GM21367 (cell line): Measurements from ENCODE around the gene EDEM2.
A peak's percentile ranks its signal among the peaks of the same experiment; 100 is the strongest.
"Not testable (repeated sequence)": the region's sequence is repeated elsewhere in the genome, so short reads cannot be mapped to it uniquely, and the experiment has no call there.

Experiments
- ATAC-seq: cut with Tn5 transposase; IDR thresholded peaks from one replicate; pipeline ENCODE4 v1.9.1; 2021; ENCODE audit not compliant: unreplicated experiment

EDEM2 gene

GRCh38 chr20:35171753-35172433 is 24.8 kb upstream of the EDEM2 start, which contains the start of gene PROCR:
Gene PROCR, plus strand, starts transcription at chr20:35172072. Its CDS starts 83 bp downstream, at chr20:35172155.
- no peak for ATAC-seq

- no peak for ATAC-seq
Observed at GRCh38 chr20:35171438-35171752, 24.3 kb upstream of the EDEM2 start.

GRCh38 chr20:35168701-35169409 is 21.7 kb upstream of the EDEM2 start:
- not testable (repeated sequence) for ATAC-seq

GRCh38 chr20:35167787-35168186 is 20.7 kb upstream of the EDEM2 start:
- ATAC-seq, result no peak

GRCh38 chr20:35166242-35166830 is 19.2 kb upstream of the EDEM2 start:
- no peak for ATAC-seq

GRCh38 chr20:35165221-35166185 is 18.4 kb upstream of the EDEM2 start:
- no peak for ATAC-seq

- not testable (repeated sequence) for ATAC-seq
Observed at GRCh38 chr20:35164531-35164930, 17.4 kb upstream of the EDEM2 start.

GRCh38 chr20:35160341-35160740 is 13.2 kb upstream of the EDEM2 start:
- not testable (repeated sequence) for ATAC-seq

GRCh38 chr20:35156978-35157377 is 9.8 kb upstream of the EDEM2 start:
- ATAC-seq, result no peak

- ATAC-seq, result no peak
Observed at GRCh38 chr20:35155936-35156335, 8.8 kb upstream of the EDEM2 start.

- no peak for ATAC-seq
Observed at GRCh38 chr20:35151736-35152135, 4.6 kb upstream of the EDEM2 start.

- ATAC-seq, result no peak
Observed at GRCh38 chr20:35150846-35151579, 3.9 kb upstream of the EDEM2 start.

GRCh38 chr20:35147575-35148071 is 487 bp upstream of the EDEM2 start:
- ATAC-seq, result peak; percentile 19

- no peak for ATAC-seq
Observed at GRCh38 chr20:35146299-35146919, 727 bp downstream of the EDEM2 start.

GRCh38 chr20:35145141-35145564 is 2.0 kb downstream of the EDEM2 start:
- no peak for ATAC-seq

GRCh38 chr20:35144694-35145093 is 2.4 kb downstream of the EDEM2 start:
- ATAC-seq, result no peak

GRCh38 chr20:35135867-35136586 is 11.1 kb downstream of the EDEM2 start:
- no peak for ATAC-seq

GRCh38 chr20:35134880-35135279 is 12.3 kb downstream of the EDEM2 start:
- ATAC-seq, result no peak

- no peak for ATAC-seq
Observed at GRCh38 chr20:35134472-35134871, 12.7 kb downstream of the EDEM2 start.
